Liver (tissue), 9 donors: ENCODE data around the gene SMOC1. TPM values are rescaled to one million over a fixed set of nuclear protein-coding genes. Genes with fewer than 3 reads are reported as not detected.

Experiments
- DNase-seq: peaks from one replicate; pipeline ENCODE4 v3.0.0-alpha.2; 2017; ENCODE audit warnings: low spot score
- H3K27ac ChIP-seq, 2 donors: one replicate each; pipeline ENCODE4 v1.7.0; 2013; ENCODE audit warnings: inconsistent platforms in 2 of 2, low read length in 2 of 2, control low read depth in 1 of 2, low read depth in 1 of 2, mild to moderate bottlenecking in 1 of 2
- H3K27me3 ChIP-seq, 4 donors: one replicate each; pipeline versions ENCODE4 v1.6.1 to v1.7.0; 2013; ENCODE audit warnings: low read length in 3 of 4, inconsistent platforms in 1 of 4, mild to moderate bottlenecking in 1 of 4, moderate library complexity in 1 of 4; ENCODE audit not compliant: control insufficient read depth in 4 of 4, insufficient read depth in 4 of 4
- H3K36me3 ChIP-seq, 4 donors: one replicate each; pipeline versions ENCODE4 v1.6.1 to v1.7.0; 2013; ENCODE audit warnings: low read length in 3 of 4, mild to moderate bottlenecking in 3 of 4, low read depth in 1 of 4, moderate library complexity in 1 of 4; ENCODE audit not compliant: control insufficient read depth in 4 of 4, insufficient read depth in 3 of 4
- H3K4me1 ChIP-seq, 4 donors: one replicate each; pipeline versions ENCODE4 v1.6.1 to v1.7.0; 2013; ENCODE audit warnings: low read length in 3 of 4, mild to moderate bottlenecking in 3 of 4, moderate library complexity in 1 of 4; ENCODE audit not compliant: control insufficient read depth in 4 of 4, insufficient read depth in 4 of 4
- H3K4me3 ChIP-seq, 3 donors: one replicate each; pipeline versions ENCODE4 v1.6.1 to v1.7.0; 2013; ENCODE audit warnings: low read length in 3 of 3, control low read depth in 1 of 3, low read depth in 1 of 3, mild to moderate bottlenecking in 1 of 3
- H3K9ac ChIP-seq, 2 donors: one replicate each; pipeline ENCODE4 v1.7.0; 2013; ENCODE audit warnings: low read length in 2 of 2, mild to moderate bottlenecking in 2 of 2, moderate library complexity in 2 of 2, control low read depth in 1 of 2, low read depth in 1 of 2
- H3K9me3 ChIP-seq, 4 donors: one replicate each; pipeline versions ENCODE4 v1.6.1 to v1.7.0; 2013; ENCODE audit warnings: low read length in 3 of 4; ENCODE audit not compliant: control insufficient read depth in 4 of 4
- CTCF ChIP-seq: fragments of 150-350 bp; IDR thresholded peaks from 2 replicates; pipeline ENCODE4 v1.5.1; 2017; ENCODE audit warnings: improper control_type of control experiment, low read depth, low read length; ENCODE audit not compliant: missing input control
- EGR1 ChIP-seq, 2 donors: IDR thresholded peaks; 2 replicates each; pipeline ENCODE4 v1.6.1; 2016 to 2018; ENCODE audit warnings: antibody characterized with exemption in 2 of 2, low read depth in 2 of 2
- FOXA1 ChIP-seq: IDR thresholded peaks from 2 replicates; pipeline ENCODE4 v1.6.1; 2016; ENCODE audit warnings: antibody characterized with exemption
- HNF4A ChIP-seq, 2 donors: conservative IDR thresholded peaks; 2 replicates each; pipeline ENCODE4 v1.6.1; 2016; ENCODE audit warnings: antibody characterized with exemption in 2 of 2, mild to moderate bottlenecking in 2 of 2
- HNF4G ChIP-seq: IDR thresholded peaks from 2 replicates; pipeline ENCODE4 v1.6.1; 2016; ENCODE audit warnings: antibody characterized with exemption
- JUND ChIP-seq, 2 donors: IDR thresholded peaks; 2 replicates each; pipeline ENCODE4 v1.6.1; 2016; ENCODE audit warnings: antibody characterized with exemption in 2 of 2
- MAX ChIP-seq: IDR thresholded peaks from 2 replicates; pipeline ENCODE4 v1.6.1; 2016; ENCODE audit warnings: antibody characterized with exemption
- NR2F2 ChIP-seq: IDR thresholded peaks from 2 replicates; pipeline ENCODE4 v1.6.1; 2016; ENCODE audit warnings: antibody characterized with exemption
- SP1 ChIP-seq: IDR thresholded peaks from 2 replicates; pipeline ENCODE4 v1.6.1; 2018; ENCODE audit warnings: antibody characterized with exemption, mild to moderate bottlenecking
- TAF1 ChIP-seq: conservative IDR thresholded peaks from 2 replicates; pipeline ENCODE4 v1.6.1; 2016; ENCODE audit warnings: antibody characterized with exemption, mild to moderate bottlenecking
- YY1 ChIP-seq: IDR thresholded peaks from 2 replicates; pipeline ENCODE4 v1.6.1; 2016; ENCODE audit warnings: antibody characterized with exemption, mild to moderate bottlenecking
- ZBTB33 ChIP-seq: IDR thresholded peaks from 2 replicates; pipeline ENCODE4 v1.6.1; 2016; ENCODE audit warnings: antibody characterized with exemption
- WGBS: extraction: QIAGEN DNeasy Blood & Tissue Kit; methylation state at CpG from one replicate; pipeline ENCODE4 v1.1.7; 2013; 5-methylcytosine and 5-hydroxymethylcytosine counted together
- polyA plus RNA-seq, 2 donors: library from polyadenylated mRNA; stranded (reverse) in 1 of 2; unstranded in 1 of 2; fragments of 200-250 nt in 1 of 2; fragments of >200 nt in 1 of 2; fragmentation: Nextera tagmentation in 1 of 2; extraction: Ambion mirVana in 1 of 2; gene quantifications; one replicate each; pipeline versions ENCODE4 v1.2.1 to v1.2.3, GENCODE V29; 2013 to 2015
- total RNA-seq, 2 donors: library from RNA; depleted of rRNA; stranded (reverse); fragments of >200 nt; gene quantifications; one replicate each; pipeline ENCODE4 v1.2.3, GENCODE V29; 2014
- TF ChIP-seq, protein P1 (sequence below): IDR thresholded peaks from 2 replicates; pipeline ENCODE4 v1.6.1; 2016; ENCODE audit warnings: antibody characterized with exemption, mild to moderate bottlenecking
- donor health status: healthy.
- donor health status: healthy.
- donor health status: healthy.
- donor health status: healthy.
- donor health status: healthy.

The SMOC1 gene
- total and polyA plus RNA-seq, 4 donors: 11.2 to 43.7 (median 27.4) TPM

GRCh38 chr14:69964841-69965240 is 85.6 kb downstream of the SMOC1 start (continued):
- TF ChIP-seq YY1: no peak

DNA sequence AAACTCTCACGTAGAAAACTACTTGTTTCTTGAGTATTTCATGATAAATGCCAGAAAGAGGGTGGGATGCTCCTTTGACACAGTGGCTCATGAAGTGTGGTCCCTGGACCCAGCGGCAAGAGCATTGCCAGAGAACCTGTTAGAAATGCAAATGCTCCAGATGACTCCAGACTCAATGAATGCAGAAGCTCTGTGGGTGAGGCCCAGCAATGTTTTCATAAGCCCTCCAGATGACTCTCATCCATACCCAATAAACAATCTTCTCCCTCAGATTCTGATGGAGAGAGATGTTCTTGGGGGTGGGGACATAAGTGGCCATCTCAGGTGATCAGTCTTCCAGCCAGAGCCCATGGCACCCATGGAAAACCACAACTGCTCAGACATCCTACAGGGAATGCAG is 88.9 kb downstream of the SMOC1 start:
- H3K9ac ChIP-seq: no peak overlapping the region
- H3K9me3 ChIP-seq: no peaks in the 10 kb centered on the region
- no peaks in the 10 kb centered on the region for H3K27me3 ChIP-seq
- peaks cover 2 to 37% (median 18%) of the 10 kb centered on the region in 4 donors for H3K36me3 ChIP-seq
- no peak for TF ChIP-seq ZBTB33
- no peak for TF ChIP-seq TAF1
- no peak for TF ChIP-seq CTCF
- no peak for TF ChIP-seq EGR1 (IDR thresholded peaks at IDR 0.05; ENCODE audit: low read depth in 2 of 2)
- no peak for TF ChIP-seq MAX
- no peak for TF ChIP-seq FOXA1
- TF ChIP-seq JUND (IDR thresholded peaks at IDR 0.05): no peak
- TF ChIP-seq, protein P1, sequence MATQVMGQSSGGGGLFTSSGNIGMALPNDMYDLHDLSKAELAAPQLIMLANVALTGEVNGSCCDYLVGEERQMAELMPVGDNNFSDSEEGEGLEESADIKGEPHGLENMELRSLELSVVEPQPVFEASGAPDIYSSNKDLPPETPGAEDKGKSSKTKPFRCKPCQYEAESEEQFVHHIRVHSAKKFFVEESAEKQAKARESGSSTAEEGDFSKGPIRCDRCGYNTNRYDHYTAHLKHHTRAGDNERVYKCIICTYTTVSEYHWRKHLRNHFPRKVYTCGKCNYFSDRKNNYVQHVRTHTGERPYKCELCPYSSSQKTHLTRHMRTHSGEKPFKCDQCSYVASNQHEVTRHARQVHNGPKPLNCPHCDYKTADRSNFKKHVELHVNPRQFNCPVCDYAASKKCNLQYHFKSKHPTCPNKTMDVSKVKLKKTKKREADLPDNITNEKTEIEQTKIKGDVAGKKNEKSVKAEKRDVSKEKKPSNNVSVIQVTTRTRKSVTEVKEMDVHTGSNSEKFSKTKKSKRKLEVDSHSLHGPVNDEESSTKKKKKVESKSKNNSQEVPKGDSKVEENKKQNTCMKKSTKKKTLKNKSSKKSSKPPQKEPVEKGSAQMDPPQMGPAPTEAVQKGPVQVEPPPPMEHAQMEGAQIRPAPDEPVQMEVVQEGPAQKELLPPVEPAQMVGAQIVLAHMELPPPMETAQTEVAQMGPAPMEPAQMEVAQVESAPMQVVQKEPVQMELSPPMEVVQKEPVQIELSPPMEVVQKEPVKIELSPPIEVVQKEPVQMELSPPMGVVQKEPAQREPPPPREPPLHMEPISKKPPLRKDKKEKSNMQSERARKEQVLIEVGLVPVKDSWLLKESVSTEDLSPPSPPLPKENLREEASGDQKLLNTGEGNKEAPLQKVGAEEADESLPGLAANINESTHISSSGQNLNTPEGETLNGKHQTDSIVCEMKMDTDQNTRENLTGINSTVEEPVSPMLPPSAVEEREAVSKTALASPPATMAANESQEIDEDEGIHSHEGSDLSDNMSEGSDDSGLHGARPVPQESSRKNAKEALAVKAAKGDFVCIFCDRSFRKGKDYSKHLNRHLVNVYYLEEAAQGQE: no peak
- no peak for TF ChIP-seq HNF4G
- no peak for TF ChIP-seq YY1
- no peak for TF ChIP-seq NR2F2
- 92% methylated on average over 2 of the region's 2 CpGs for WGBS
- no peak overlapping the region for H3K4me3 ChIP-seq
- no peak for DNase-seq
- H3K27ac ChIP-seq: no peak overlapping the region
- H3K4me1 ChIP-seq: no peaks in the 10 kb centered on the region

DNA sequence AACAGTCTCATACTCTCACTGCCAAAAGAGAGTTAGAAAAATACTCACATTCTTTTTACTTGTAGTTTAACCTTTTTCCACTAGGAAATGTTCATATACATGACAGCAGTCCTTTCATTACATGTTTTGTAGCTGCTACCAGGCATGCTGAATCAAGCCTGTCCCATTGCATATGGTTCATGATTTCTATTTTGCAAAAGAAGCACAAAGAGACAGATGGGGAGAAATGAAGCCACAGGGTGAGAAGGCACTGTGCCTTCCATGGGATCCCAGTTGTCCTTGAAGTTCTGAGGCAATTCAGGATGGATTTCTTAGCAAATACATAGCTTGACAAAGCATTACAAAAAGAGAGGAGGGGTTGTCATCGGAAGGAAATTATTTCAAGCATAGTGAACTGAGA is 89.5 kb downstream of the SMOC1 start:
- Histone ChIP-seq H3K9ac (no peak overlapping the region), H3K4me3 (no peak overlapping the region), H3K36me3 (peaks cover 2 to 43% (median 17%) of the 10 kb centered on the region in 4 donors), H3K27me3 (no peaks in the 10 kb centered on the region), H3K27ac (no peak overlapping the region), H3K4me1 (no peaks in the 10 kb centered on the region), H3K9me3 (no peaks in the 10 kb centered on the region)
- 98% methylated on average over 1 of the region's 1 CpG for WGBS
- TF ChIP-seq JUND (IDR thresholded peaks at IDR 0.05) (no peak), EGR1 (IDR thresholded peaks at IDR 0.05; ENCODE audit: low read depth in 2 of 2) (no peak), MAX (no peak), SP1 (no peak), HNF4A (conservative IDR thresholded peaks at IDR 0.05) (no peak)
- DNase-seq: no peak
